Activated T-cell treated with anti-CD3 and anti-CD28 coated beads for 48 hours (primary cell): Measurements from ENCODE around the gene TPK1.

Experiments used
- DNase-seq: peaks from one replicate; pipeline ENCODE4 v3.0.0-alpha.2; 2020; ENCODE audit warnings: low read depth

Gene TPK1

GRCh38 chr7:144723301-144723700 is 112.6 kb downstream of the TPK1 start:
- no peak for DNase-seq

GRCh38 chr7:144720710-144721109 is 115.1 kb downstream of the TPK1 start:
- no peak for DNase-seq

GRCh38 chr7:144720149-144720548 is 115.7 kb downstream of the TPK1 start:
- no peak for DNase-seq

GRCh38 chr7:144717720-144718119 is 118.1 kb downstream of the TPK1 start:
- DNase-seq, result no peak

- DNase-seq, result no peak
Measured at GRCh38 chr7:144713850-144714249, 122.0 kb downstream of the TPK1 start.

- DNase-seq, result no peak
Measured at GRCh38 chr7:144710791-144711190, 125.1 kb downstream of the TPK1 start.

- DNase-seq, result no peak
Measured at GRCh38 chr7:144709066-144709465, 126.8 kb downstream of the TPK1 start.

GRCh38 chr7:144691240-144691639 is 144.6 kb downstream of the TPK1 start:
- DNase-seq, result no peak

- no peak for DNase-seq
Measured at GRCh38 chr7:144682581-144683280, 153.1 kb downstream of the TPK1 start.

GRCh38 chr7:144676492-144676891 is 159.4 kb downstream of the TPK1 start:
- DNase-seq, result no peak

GRCh38 chr7:144674550-144674949 is 161.3 kb downstream of the TPK1 start:
- no peak for DNase-seq

- no peak for DNase-seq
Measured at GRCh38 chr7:144672869-144673268, 163.0 kb downstream of the TPK1 start.

GRCh38 chr7:144671429-144671828 is 164.4 kb downstream of the TPK1 start:
- no peak for DNase-seq

GRCh38 chr7:144670218-144670617 is 165.6 kb downstream of the TPK1 start:
- no peak for DNase-seq

GRCh38 chr7:144668503-144668902 is 167.3 kb downstream of the TPK1 start:
- DNase-seq, result no peak

GRCh38 chr7:144665689-144666381 is 170.0 kb downstream of the TPK1 start:
- no peak for DNase-seq

- no peak for DNase-seq
Measured at GRCh38 chr7:144659211-144659610, 176.6 kb downstream of the TPK1 start.

- no peak for DNase-seq
Measured at GRCh38 chr7:144656965-144657517, 178.8 kb downstream of the TPK1 start.

- DNase-seq, result no peak
Measured at GRCh38 chr7:144653449-144653848, 182.4 kb downstream of the TPK1 start.

GRCh38 chr7:144650439-144650838 is 185.4 kb downstream of the TPK1 start:
- no peak for DNase-seq

- DNase-seq, result no peak
Measured at GRCh38 chr7:144649120-144649519, 186.7 kb downstream of the TPK1 start.

- no peak for DNase-seq
Measured at GRCh38 chr7:144641389-144642044, 194.3 kb downstream of the TPK1 start.

- no peak for DNase-seq
Measured at GRCh38 chr7:144632724-144633123, 203.1 kb downstream of the TPK1 start.
